Breast epithelium (tissue), 3 donors: ENCODE measurements around the gene LENG9.

Experiments used
- POLR2A ChIP-seq: fragments of 450-650 bp; IDR thresholded peaks from one replicate; pipeline ENCODE4 v1.6.1; 2016; ENCODE audit warnings: antibody characterized with exemption, mild to moderate bottlenecking, moderate library complexity
- POLR2AphosphoS5 ChIP-seq, 3 donors: sonication (generic); formaldehyde crosslinking; IDR thresholded peaks; one replicate each; pipeline ENCODE4 v1.6.1; 2017; ENCODE audit warnings: antibody characterized with exemption in 3 of 3
- TF ChIP-seq, protein P1 (sequence below), 3 donors: fragments of 450-650 bp; IDR thresholded peaks; one replicate each; pipeline ENCODE4 v1.5.1; 2016 to 2017; ENCODE audit warnings: antibody characterized with exemption in 3 of 3, mild to moderate bottlenecking in 3 of 3, moderate library complexity in 3 of 3

DNA sequence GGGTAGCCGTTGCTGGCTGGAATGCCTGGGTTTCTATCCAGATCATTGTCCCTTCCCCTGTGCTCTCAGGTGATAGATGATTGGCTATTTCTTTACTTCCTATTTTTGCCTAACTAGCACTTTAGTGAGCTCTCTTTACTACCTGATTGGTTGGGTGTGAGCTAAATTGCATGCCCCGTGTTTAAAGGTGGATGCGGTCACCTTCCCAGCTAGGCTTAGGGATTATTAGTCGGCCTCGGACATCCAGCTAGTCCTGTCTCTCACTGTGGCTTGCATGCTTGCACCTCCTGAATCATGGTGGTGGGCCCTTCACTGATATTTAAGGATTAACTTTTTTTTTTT lies 38.2 kb downstream of the LENG9 start:
- TF ChIP-seq, protein P1, sequence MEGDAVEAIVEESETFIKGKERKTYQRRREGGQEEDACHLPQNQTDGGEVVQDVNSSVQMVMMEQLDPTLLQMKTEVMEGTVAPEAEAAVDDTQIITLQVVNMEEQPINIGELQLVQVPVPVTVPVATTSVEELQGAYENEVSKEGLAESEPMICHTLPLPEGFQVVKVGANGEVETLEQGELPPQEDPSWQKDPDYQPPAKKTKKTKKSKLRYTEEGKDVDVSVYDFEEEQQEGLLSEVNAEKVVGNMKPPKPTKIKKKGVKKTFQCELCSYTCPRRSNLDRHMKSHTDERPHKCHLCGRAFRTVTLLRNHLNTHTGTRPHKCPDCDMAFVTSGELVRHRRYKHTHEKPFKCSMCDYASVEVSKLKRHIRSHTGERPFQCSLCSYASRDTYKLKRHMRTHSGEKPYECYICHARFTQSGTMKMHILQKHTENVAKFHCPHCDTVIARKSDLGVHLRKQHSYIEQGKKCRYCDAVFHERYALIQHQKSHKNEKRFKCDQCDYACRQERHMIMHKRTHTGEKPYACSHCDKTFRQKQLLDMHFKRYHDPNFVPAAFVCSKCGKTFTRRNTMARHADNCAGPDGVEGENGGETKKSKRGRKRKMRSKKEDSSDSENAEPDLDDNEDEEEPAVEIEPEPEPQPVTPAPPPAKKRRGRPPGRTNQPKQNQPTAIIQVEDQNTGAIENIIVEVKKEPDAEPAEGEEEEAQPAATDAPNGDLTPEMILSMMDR (IDR thresholded peaks at IDR 0.05) = no peak
- TF ChIP-seq POLR2A (no peak), POLR2AphosphoS5 (IDR thresholded peaks at IDR 0.05) (no peak)
